Chondrocyte (in vitro differentiated cells): ENCODE data around the gene RNF43. TPM values are rescaled to one million over a fixed set of nuclear protein-coding genes. Genes with fewer than 3 reads are reported as not detected.
A peak's percentile ranks its signal among the peaks of the same experiment; 100 is the strongest.

ENCODE experiments used
- DNase-seq: peaks from one replicate; pipeline ENCODE4 v3.0.0; 2021; ENCODE audit warnings: mixed read lengths, low spot score
- H3K27ac Mint-ChIP-seq: one replicate; pipeline ENCODE4 v1.8.0; 2021; ENCODE audit warnings: mild to moderate bottlenecking, moderate library complexity, mixed read lengths; ENCODE audit not compliant: unreplicated experiment
- H3K27me3 Mint-ChIP-seq: 2 replicates; pipeline ENCODE4 v1.8.0; 2021; ENCODE audit warnings: low read depth, mixed read lengths
- H3K36me3 Mint-ChIP-seq: 2 replicates; pipeline ENCODE4 v1.8.0; 2021; ENCODE audit warnings: low read depth, mixed read lengths
- H3K4me1 Mint-ChIP-seq: 2 replicates; pipeline ENCODE4 v1.8.0; 2021; ENCODE audit warnings: low read depth, mild to moderate bottlenecking, mixed read lengths
- H3K4me3 Mint-ChIP-seq: one replicate; pipeline ENCODE4 v1.8.0; 2021; ENCODE audit warnings: mild to moderate bottlenecking, moderate library complexity, mixed read lengths; ENCODE audit not compliant: unreplicated experiment
- H3K9me3 Mint-ChIP-seq: 2 replicates; pipeline ENCODE4 v1.8.0; 2021; ENCODE audit warnings: low read depth, mixed read lengths
- CTCF ChIP-seq: fragments of 200-600 bp; sonication (generic); IDR thresholded peaks from 2 replicates; pipeline ENCODE4 v1.5.0; 2021; ENCODE audit warnings: antibody characterized with exemption, mild to moderate bottlenecking, moderate library complexity
- total RNA-seq: library from RNA; stranded (reverse); gene quantifications from 3 replicates; pipeline ENCODE4 v1.2.1, GENCODE V29; 2021

Gene RNF43
- total RNA-seq, 1 donor from 2014 or later, result 0.10 TPM

GRCh38 chr17:58420827-58421226 lies 3.5 kb upstream of the RNF43 start:
- no peaks in the 10 kb centered on the region for H3K36me3 Mint-ChIP-seq
- DNase-seq, result no peak
- H3K4me3 Mint-ChIP-seq, result no peak overlapping the region
- H3K27me3 Mint-ChIP-seq, result peaks cover 6% of the 10 kb centered on the region
- no peak overlapping the region for H3K27ac Mint-ChIP-seq
- no peaks in the 10 kb centered on the region for H3K9me3 Mint-ChIP-seq
- no peak for TF ChIP-seq CTCF
- peaks cover 18% of the 10 kb centered on the region for H3K4me1 Mint-ChIP-seq

DNA sequence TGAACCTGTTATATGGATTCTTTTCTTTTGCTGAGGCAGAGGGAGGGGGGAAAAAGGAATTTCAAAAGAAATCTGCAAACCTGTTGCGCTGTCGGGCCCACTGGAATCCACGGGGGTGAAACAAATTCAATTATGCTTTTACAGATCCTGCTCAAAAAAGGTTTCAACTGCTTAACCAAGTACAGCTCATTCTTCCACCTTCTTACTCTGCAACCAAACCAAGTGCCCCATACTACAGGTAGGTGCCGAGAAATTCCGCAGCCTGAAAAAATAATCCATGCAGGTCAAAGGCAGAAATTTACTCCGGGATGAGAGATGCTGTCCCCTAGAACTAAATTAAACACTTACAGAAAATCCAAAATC lies 416 bp downstream of the RNF43 start:
- Mint-ChIP-seq H3K9me3 (no peaks in the 10 kb centered on the region), H3K4me1 (peaks cover 18% of the 10 kb centered on the region), H3K4me3 (peak overlapping the region; percentile 77), H3K36me3 (no peaks in the 10 kb centered on the region), H3K27me3 (peaks cover 4% of the 10 kb centered on the region), H3K27ac (peak overlapping the region; percentile 74)
- no peak for DNase-seq
- no peak for TF ChIP-seq CTCF

- H3K4me3 Mint-ChIP-seq, result no peak overlapping the region
- H3K4me1 Mint-ChIP-seq, result peaks cover 18% of the 10 kb centered on the region
- H3K27ac Mint-ChIP-seq, result no peak overlapping the region
- TF ChIP-seq CTCF, result no peak
- peaks cover 4% of the 10 kb centered on the region for H3K27me3 Mint-ChIP-seq
- DNase-seq, result no peak
- no peaks in the 10 kb centered on the region for H3K9me3 Mint-ChIP-seq
- no peaks in the 10 kb centered on the region for H3K36me3 Mint-ChIP-seq
These were observed 938 bp downstream of the RNF43 start for GRCh38 chr17:58416396-58416795.

- no peak overlapping the region for H3K27ac Mint-ChIP-seq
- DNase-seq, result no peak
- no peak for TF ChIP-seq CTCF
- H3K36me3 Mint-ChIP-seq, result no peaks in the 10 kb centered on the region
- H3K4me1 Mint-ChIP-seq, result peaks cover 18% of the 10 kb centered on the region
- no peak overlapping the region for H3K4me3 Mint-ChIP-seq
- no peaks in the 10 kb centered on the region for H3K9me3 Mint-ChIP-seq
- peaks cover 4% of the 10 kb centered on the region for H3K27me3 Mint-ChIP-seq
These were observed 1.8 kb downstream of the RNF43 start for GRCh38 chr17:58415371-58416055.

DNA sequence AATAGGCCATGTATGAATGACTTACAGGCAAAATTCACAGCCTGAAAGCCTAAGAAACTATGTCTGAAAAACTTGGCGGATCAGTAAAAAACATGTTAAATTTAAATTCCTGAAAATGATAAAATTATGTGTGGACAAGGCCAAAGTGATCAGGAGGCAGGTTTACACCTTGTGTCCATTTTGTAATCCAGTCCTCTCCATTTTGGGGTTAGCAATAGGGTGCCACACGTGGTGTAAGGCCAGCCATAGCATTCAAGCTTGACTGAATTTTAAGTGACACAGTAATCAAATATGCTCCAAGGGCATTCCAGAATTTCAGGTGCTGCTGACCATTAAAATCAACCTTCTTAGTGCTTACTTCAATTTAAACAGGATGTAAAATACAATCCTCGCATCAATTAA lies 2.7 kb downstream of the RNF43 start:
- peaks cover 18% of the 10 kb centered on the region for H3K4me1 Mint-ChIP-seq
- DNase-seq, result no peak
- no peaks in the 10 kb centered on the region for H3K9me3 Mint-ChIP-seq
- H3K4me3 Mint-ChIP-seq, result no peak overlapping the region
- no peaks in the 10 kb centered on the region for H3K36me3 Mint-ChIP-seq
- H3K27ac Mint-ChIP-seq, result no peak overlapping the region
- no peak for TF ChIP-seq CTCF
- peaks cover 5% of the 10 kb centered on the region for H3K27me3 Mint-ChIP-seq
